Brain microvascular endothelial cell (primary cell): Measurements from ENCODE around the gene MISP.

Experiments used
- DNase-seq: peaks from one replicate; pipeline ENCODE4 v3.0.0-alpha.2; 2020
- H3K27ac ChIP-seq: fragments of 250-450 bp; sonication (Bioruptor Pico); 2 replicates; pipeline ENCODE4 v1.5.1; 2020; ENCODE audit warnings: mild to moderate bottlenecking, moderate library complexity
- H3K27me3 ChIP-seq: fragments of 250-450 bp; sonication (Bioruptor Pico); replicated peaks from 2 replicates; pipeline ENCODE4 v1.5.1; 2020; ENCODE audit warnings: mild to moderate bottlenecking
- H3K36me3 ChIP-seq: fragments of 250-450 bp; sonication (Bioruptor Pico); replicated peaks from 2 replicates; pipeline ENCODE4 v1.5.1; 2020; ENCODE audit warnings: mild to moderate bottlenecking
- H3K4me3 ChIP-seq: 2 replicates; pipeline ENCODE4 v1.5.1; 2011; ENCODE audit warnings: low read depth, mild to moderate bottlenecking, control low read depth, low read length, moderate library complexity
- in situ Hi-C: cut with HindIII; loops from 2 replicates; pipeline ENCODE4 v1.10.0; 2017; ENCODE audit warnings: low sequenced_read_pairs, low pct_ligation_motif_present
- TF ChIP-seq, protein P1 (sequence below): IDR thresholded peaks from 2 replicates; pipeline ENCODE4 v1.5.1; 2011; ENCODE audit warnings: low read depth, mild to moderate bottlenecking, moderate library complexity, low read length, control low read depth, inconsistent platforms; ENCODE audit errors: missing control alignments

Gene MISP

DNA sequence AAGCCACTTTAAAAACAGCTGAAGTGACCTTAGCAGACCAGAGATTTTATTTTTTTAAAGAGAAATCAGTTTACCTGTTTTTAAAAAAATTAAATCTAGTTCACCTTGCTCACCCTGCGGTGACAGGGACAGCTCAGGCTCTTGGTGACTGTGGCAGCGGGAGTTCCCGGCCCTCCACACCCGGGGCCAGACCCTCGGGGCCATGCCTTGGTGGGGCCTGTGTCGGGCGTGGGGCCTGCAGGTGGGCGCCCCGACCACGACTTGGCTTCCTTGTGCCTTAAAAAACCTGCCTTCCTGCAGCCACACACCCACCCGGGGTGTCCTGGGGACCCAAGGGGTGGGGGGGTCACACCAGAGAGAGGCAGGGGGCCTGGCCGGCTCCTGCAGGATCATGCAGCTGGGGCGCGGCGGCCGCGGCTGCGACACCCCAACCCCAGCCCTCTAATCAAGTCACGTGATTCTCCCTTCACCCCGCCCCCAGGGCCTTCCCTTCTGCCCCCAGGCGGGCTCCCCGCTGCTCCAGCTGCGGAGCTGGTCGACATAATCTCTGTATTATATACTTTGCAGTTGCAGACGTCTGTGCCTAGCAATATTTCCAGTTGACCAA is 60.1 kb downstream of the MISP start:
- in situ Hi-C loops: no loop called here
- TF ChIP-seq, protein P1, sequence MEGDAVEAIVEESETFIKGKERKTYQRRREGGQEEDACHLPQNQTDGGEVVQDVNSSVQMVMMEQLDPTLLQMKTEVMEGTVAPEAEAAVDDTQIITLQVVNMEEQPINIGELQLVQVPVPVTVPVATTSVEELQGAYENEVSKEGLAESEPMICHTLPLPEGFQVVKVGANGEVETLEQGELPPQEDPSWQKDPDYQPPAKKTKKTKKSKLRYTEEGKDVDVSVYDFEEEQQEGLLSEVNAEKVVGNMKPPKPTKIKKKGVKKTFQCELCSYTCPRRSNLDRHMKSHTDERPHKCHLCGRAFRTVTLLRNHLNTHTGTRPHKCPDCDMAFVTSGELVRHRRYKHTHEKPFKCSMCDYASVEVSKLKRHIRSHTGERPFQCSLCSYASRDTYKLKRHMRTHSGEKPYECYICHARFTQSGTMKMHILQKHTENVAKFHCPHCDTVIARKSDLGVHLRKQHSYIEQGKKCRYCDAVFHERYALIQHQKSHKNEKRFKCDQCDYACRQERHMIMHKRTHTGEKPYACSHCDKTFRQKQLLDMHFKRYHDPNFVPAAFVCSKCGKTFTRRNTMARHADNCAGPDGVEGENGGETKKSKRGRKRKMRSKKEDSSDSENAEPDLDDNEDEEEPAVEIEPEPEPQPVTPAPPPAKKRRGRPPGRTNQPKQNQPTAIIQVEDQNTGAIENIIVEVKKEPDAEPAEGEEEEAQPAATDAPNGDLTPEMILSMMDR: no peak
- H3K4me3 ChIP-seq: no peak overlapping the region
- no peak for DNase-seq
- no peak overlapping the region for H3K27ac ChIP-seq
- H3K36me3 ChIP-seq: peaks cover 81% of the 10 kb centered on the region
- no peaks in the 10 kb centered on the region for H3K27me3 ChIP-seq

DNA sequence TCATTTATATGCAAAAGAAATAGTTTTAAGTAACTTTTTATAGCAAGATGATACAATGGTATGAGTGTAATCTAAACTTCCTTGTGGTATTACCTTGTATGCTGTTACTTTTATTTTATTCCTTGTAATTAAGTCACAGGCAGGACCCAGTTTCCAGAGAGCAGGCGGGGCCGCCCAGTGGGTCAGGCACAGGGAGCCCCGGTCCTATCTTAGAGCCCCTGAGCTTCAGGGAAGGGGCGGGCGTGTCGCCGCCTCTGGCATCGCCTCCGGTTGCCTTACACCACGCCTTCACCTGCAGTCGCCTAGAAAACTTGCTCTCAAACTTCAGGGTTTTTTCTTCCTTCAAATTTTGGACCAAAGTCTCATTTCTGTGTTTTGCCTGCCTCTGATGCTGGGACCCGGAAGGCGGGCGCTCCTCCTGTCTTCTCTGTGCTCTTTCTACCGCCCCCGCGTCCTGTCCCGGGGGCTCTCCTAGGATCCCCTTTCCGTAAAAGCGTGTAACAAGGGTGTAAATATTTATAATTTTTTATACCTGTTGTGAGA is 60.7 kb downstream of the MISP start:
- TF ChIP-seq, protein P1: no peak
- DNase-seq: no peak
- H3K27me3 ChIP-seq: no peaks in the 10 kb centered on the region
- H3K36me3 ChIP-seq: peaks cover 75% of the 10 kb centered on the region
- in situ Hi-C loops: no loop called here
- no peak overlapping the region for H3K4me3 ChIP-seq
- no peak overlapping the region for H3K27ac ChIP-seq

DNA sequence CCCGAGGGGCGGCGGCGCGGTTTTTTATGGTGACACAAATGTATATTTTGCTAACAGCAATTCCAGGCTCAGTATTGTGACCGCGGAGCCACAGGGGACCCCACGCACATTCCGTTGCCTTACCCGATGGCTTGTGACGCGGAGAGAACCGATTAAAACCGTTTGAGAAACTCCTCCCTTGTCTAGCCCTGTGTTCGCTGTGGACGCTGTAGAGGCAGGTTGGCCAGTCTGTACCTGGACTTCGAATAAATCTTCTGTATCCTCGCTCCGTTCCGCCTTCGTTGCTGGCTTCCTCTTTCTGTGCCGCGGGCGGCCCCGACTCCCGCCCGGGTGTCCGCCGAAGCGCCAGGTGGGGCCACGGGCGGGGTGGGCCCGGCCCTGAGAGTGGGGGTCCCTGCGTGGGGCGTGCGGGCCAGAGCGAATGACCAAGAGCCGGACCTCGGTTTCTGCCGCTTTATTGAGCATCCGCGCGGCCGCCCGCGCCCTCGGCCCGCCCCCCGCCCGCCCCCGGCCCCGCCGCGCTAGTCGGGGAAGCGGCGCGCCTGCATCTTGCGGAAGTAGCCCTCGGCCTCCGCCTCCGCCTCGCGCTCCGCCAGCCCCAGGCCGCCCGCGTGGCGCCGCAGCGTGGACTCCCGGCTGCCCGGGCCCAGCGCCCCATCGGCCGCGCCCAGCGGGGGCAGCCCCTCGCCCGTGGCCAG is 61.3 kb downstream of the MISP start:
- Histone ChIP-seq H3K27me3 (no peaks in the 10 kb centered on the region), H3K27ac (no peak overlapping the region), H3K36me3 (peaks cover 69% of the 10 kb centered on the region), H3K4me3 (no peak overlapping the region)
- TF ChIP-seq, protein P1: no peak
- in situ Hi-C loops: no loop called here
- no peak for DNase-seq

DNA sequence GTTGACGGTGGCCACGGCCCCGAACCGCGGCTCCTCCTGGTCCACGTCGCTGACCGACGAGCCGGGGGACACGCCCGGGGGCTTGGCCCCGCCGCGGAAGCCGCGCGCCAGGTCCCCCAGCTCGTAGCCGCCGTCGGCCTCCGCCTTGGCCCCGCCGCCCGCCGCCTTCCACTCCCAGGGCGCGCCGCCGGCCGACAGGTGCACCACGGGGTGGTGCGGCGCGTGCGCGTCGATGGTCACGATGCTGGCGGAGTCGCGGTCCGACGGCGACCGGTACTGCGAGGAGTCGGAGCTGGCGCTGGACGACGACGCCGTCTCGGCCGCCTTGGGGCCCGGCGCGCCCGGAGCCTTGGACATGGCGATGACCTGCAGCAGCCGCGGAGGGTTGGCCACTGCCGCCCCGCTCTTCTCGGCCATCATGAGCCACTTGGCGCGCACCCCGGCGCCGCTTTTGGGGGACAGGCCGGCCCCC is 61.9 kb downstream of the MISP start:
- DNase-seq: no peak
- Histone ChIP-seq H3K27me3 (no peaks in the 10 kb centered on the region), H3K36me3 (peaks cover 63% of the 10 kb centered on the region), H3K4me3 (no peak overlapping the region), H3K27ac (no peak overlapping the region)
- TF ChIP-seq, protein P1: no peak
- in situ Hi-C loops: no loop called here

DNA sequence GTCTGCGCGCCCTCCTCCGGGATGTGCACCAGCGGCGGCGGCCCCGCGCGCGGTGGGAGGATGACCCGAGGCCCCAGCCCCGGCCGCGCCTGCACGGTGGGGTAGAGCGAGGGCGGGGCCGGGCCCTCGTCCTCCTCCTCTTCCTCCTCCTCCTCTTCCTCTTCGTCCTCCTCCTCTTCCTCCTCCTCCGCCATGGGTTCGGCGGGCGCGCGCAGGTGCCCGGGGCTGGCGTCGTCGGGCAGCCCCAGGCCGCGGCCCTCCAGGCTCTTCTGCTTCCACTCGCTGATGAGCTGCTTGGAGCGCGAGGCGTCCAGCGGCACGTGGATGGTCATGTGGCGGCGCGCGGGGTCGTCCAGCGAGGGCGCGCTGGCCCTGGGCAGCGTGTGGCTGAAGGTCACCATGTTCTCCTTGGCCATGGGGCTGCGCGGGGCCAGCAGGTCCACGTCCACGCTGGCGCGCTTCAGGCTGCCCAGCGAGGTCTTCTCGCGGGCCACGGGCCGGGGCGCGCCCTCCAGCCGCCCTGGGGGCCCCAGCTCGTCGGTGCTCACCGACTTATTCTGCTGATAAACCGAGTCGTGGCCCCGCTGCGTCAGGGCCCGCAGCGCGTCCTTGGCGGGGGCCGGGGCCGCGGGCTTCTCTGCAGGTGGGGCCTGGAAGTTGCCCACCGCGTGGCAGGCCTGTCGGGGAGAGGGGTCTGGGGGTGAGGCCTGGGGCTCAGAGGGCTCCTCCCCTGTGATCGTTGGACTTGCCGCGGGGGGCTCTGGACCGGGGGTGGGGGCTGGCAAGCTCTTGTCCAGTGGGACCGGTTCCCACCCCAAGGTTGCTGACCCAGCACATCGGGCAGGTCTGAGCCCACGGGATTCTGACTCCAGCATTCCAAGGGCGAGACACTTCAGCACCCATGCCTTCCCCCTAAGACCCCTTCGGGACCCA is 62.6 kb downstream of the MISP start:
- H3K4me3 ChIP-seq: no peak overlapping the region
- TF ChIP-seq, protein P1: no peak
- no peak overlapping the region for H3K27ac ChIP-seq
- H3K27me3 ChIP-seq: no peaks in the 10 kb centered on the region
- in situ Hi-C loops: no loop called here
- H3K36me3 ChIP-seq: peaks cover 58% of the 10 kb centered on the region
- no peak for DNase-seq
